SK-N-SH (cell line): Measurements from ENCODE around the gene KRT2.

Source experiments
- CTCF ChIP-seq: fragments of 200-600 bp; sonication (generic); IDR thresholded peaks from 2 replicates; pipeline ENCODE4 v1.6.1; 2017; ENCODE audit warnings: antibody characterized with exemption, mild to moderate bottlenecking, moderate library complexity
- EP300 ChIP-seq, 2 experiments: IDR thresholded peaks; 2 replicates each; pipeline versions ENCODE4 v1.4.0 to v1.6.1; 2012; ENCODE audit warnings: borderline replicate concordance in 1 of 2, low read depth in 1 of 2, low read length in 1 of 2
- FOXM1 ChIP-seq: IDR thresholded peaks from 2 replicates; pipeline ENCODE4 v1.4.0; 2012; ENCODE audit warnings: low read depth, mild to moderate bottlenecking
- POLR2AphosphoS5 ChIP-seq: IDR thresholded peaks from 2 replicates; pipeline ENCODE4 v1.6.1; 2012; ENCODE audit warnings: low read depth, low read length
- REST ChIP-seq: IDR thresholded peaks from 2 replicates; pipeline ENCODE4 v1.6.1; 2012; ENCODE audit warnings: mild to moderate bottlenecking, low read depth, low read length, moderate library complexity
- SIN3A ChIP-seq: IDR thresholded peaks from 2 replicates; pipeline ENCODE4 v1.6.1; 2012; ENCODE audit warnings: low read depth, mild to moderate bottlenecking, low read length, moderate library complexity, borderline replicate concordance
- TCF12 ChIP-seq: IDR thresholded peaks from 2 replicates; pipeline ENCODE4 v1.4.0; 2012

GRCh38 chr12:52682938-52683574, 31.0 kb upstream of the KRT2 start:
- no peak for TF ChIP-seq CTCF
- no peak for TF ChIP-seq EP300 (IDR thresholded peaks at IDR 0.05; ENCODE audit: borderline replicate concordance in 1 of 2, low read depth in 1 of 2, low read length in 1 of 2)
- no peak for TF ChIP-seq FOXM1
- no peak for TF ChIP-seq TCF12
- no peak for TF ChIP-seq POLR2AphosphoS5
- no peak for TF ChIP-seq SIN3A
- TF ChIP-seq REST = no peak
